GM12878 (cell line): ENCODE measurements around the gene OSCP1. TPM values are rescaled to one million over a fixed set of nuclear protein-coding genes. Genes with fewer than 3 reads are reported as not detected.

Source experiments
- ATAC-seq: fragments of 200-7000 bp; cut with Tn5 transposase; 3 replicates; pipeline ENCODE4 v1.9.1; 2020; ENCODE audit warnings: mild to moderate bottlenecking, moderate library complexity
- BruUV-seq: library from RNA; stranded (reverse); fragments of 400-500 nt; replicated peaks from 2 replicates; lab custom pipeline; 2021; lab: Mats Ljungman, UMichigan
- CTCF ChIA-PET: fragments of 300-600 bp; sonication (Branson Sonifier 250); formaldehyde crosslinking; extraction: SDS; loops from one replicate; lab custom pipeline; 2021; ENCODE audit warnings: inconsistent platforms; lab: Yijun Ruan, JAX
- POLR2A ChIA-PET: fragments of 350-600 bp; formaldehyde crosslinking; extraction: SDS; loops from one replicate; lab custom pipeline; 2021; ENCODE audit warnings: inconsistent platforms; lab: Charles Lee
- RAD21 ChIA-PET: fragments of 300-600 bp; sonication (Branson Sonifier 250); formaldehyde crosslinking; loops from one replicate; lab custom pipeline; 2023; ENCODE audit warnings: antibody characterized with exemption; ENCODE audit not compliant: unreplicated experiment; lab: Charles Lee
- SMC1A ChIA-PET: fragments of 300-600 bp; sonication (Branson Sonifier 250); formaldehyde crosslinking; loops from one replicate; lab custom pipeline; 2023; ENCODE audit not compliant: unreplicated experiment, uncharacterized antibody; lab: Charles Lee
- DNase-seq: peaks from one replicate; pipeline ENCODE4 v3.0.0-alpha.2; 2011; ENCODE audit warnings: low read depth, low spot score
- FAIRE-seq: peaks from 3 replicates; lab custom pipeline; 2011; peaks lifted over from hg19 to GRCh38; lab: Jason Lieb, UNC
- H2AFZ ChIP-seq: 2 replicates; pipeline ENCODE4 v1.6.0; 2011; ENCODE audit warnings: low read depth, low read length, control low read depth; ENCODE audit not compliant: control insufficient read depth
- H3K27ac ChIP-seq: 2 replicates; pipeline ENCODE4 v1.5.1; 2011; ENCODE audit warnings: control low read depth; ENCODE audit not compliant: control insufficient read depth, insufficient read depth
- H3K27me3 ChIP-seq, 2 experiments: replicated peaks in 1 of 2; 2 replicates each; pipeline versions ENCODE4 v1.6.0 to v1.6.1; 2011; ENCODE audit warnings: low read length in 1 of 2; ENCODE audit not compliant: control insufficient read depth in 2 of 2, insufficient read depth in 2 of 2
- H3K36me3 ChIP-seq, 2 experiments: 2 replicates each; pipeline ENCODE4 v1.5.1; 2011; ENCODE audit warnings: low read length in 1 of 2; ENCODE audit not compliant: control insufficient read depth in 2 of 2, insufficient read depth in 2 of 2
- H3K4me1 ChIP-seq: 2 replicates; pipeline ENCODE4 v1.6.1; 2011; ENCODE audit warnings: mild to moderate bottlenecking, low read length, moderate library complexity, mixed read lengths; ENCODE audit not compliant: control insufficient read depth, insufficient read depth
- H3K4me2 ChIP-seq: 2 replicates; pipeline ENCODE4 v1.6.0; 2011; ENCODE audit warnings: control low read depth; ENCODE audit not compliant: control insufficient read depth, insufficient read depth
- H3K4me3 ChIP-seq: fragments of 200-600 bp; sonication (generic); 2 replicates; pipeline ENCODE4 v1.5.1; 2016
- H3K79me2 ChIP-seq: 2 replicates; pipeline ENCODE4 v1.6.0; 2011; ENCODE audit warnings: low read length; ENCODE audit not compliant: control insufficient read depth, insufficient read depth
- H3K9ac ChIP-seq: 2 replicates; pipeline ENCODE4 v1.8.0; 2011; ENCODE audit warnings: low read length, control low read depth, mixed read lengths; ENCODE audit not compliant: control insufficient read depth, insufficient read depth
- H3K9me3 ChIP-seq: replicated peaks from 3 replicates; pipeline ENCODE4 v1.5.1; 2011; ENCODE audit warnings: mild to moderate bottlenecking, low read length; ENCODE audit not compliant: control insufficient read depth, insufficient read depth
- H4K20me1 ChIP-seq: 2 replicates; pipeline ENCODE4 v1.6.0; 2011; ENCODE audit not compliant: control insufficient read depth, insufficient read depth
- ASH2L ChIP-seq: fragments of 300-600, 200-600 bp; sonication (generic); IDR thresholded peaks from 2 replicates; pipeline ENCODE4 v1.6.1; 2017; ENCODE audit warnings: low read depth, mild to moderate bottlenecking, borderline replicate concordance
- BCL11A ChIP-seq: IDR thresholded peaks from 2 replicates; pipeline ENCODE4 v1.6.1; 2011; ENCODE audit warnings: low read depth, low read length
- CBFB ChIP-seq: IDR thresholded peaks from 2 replicates; pipeline ENCODE4 v1.6.1; 2016; ENCODE audit warnings: antibody characterized with exemption, low read depth
- EZH2 ChIP-seq: IDR thresholded peaks from 2 replicates; pipeline ENCODE4 v1.6.1; 2012; ENCODE audit warnings: low read depth, mild to moderate bottlenecking, control low read depth, inconsistent platforms, low read length, borderline replicate concordance; ENCODE audit not compliant: control insufficient read depth
- FOXK2 ChIP-seq: fragments of 450-650 bp; IDR thresholded peaks from 2 replicates; pipeline ENCODE4 v1.6.1; 2017; ENCODE audit warnings: mild to moderate bottlenecking, moderate library complexity
- PAX8 ChIP-seq: fragments of 450-650 bp; IDR thresholded peaks from 2 replicates; pipeline ENCODE4 v1.6.1; 2017; ENCODE audit warnings: mild to moderate bottlenecking, moderate library complexity
- POU2F2 ChIP-seq: IDR thresholded peaks from 3 replicates; pipeline ENCODE4 v1.6.1; 2011; ENCODE audit warnings: low read depth, mild to moderate bottlenecking, low read length, borderline replicate concordance
- RAD51 ChIP-seq: fragments of 450-650 bp; IDR thresholded peaks from 2 replicates; pipeline ENCODE4 v1.6.1; 2016; ENCODE audit warnings: moderate library complexity, mild to moderate bottlenecking, inconsistent platforms
- SUPT20H ChIP-seq: IDR thresholded peaks from 2 replicates; pipeline ENCODE4 v1.6.1; 2011; ENCODE audit warnings: low read depth, mild to moderate bottlenecking, low read length, moderate library complexity, borderline replicate concordance; ENCODE audit not compliant: control insufficient read depth
- ZNF274 ChIP-seq: IDR thresholded peaks from one replicate; pipeline ENCODE4 v1.8.0; 2011; ENCODE audit not compliant: insufficient read length, insufficient read depth
- WGBS: methylation state at CpG from one replicate; pipeline ENCODE4 v1.1.6; 2016; ENCODE audit warnings: low lambda C conversion rate; ENCODE audit not compliant: insufficient replicate concordance, insufficient coverage; ENCODE audit errors: missing lambda C conversion rate; 5-methylcytosine and 5-hydroxymethylcytosine counted together
- in situ Hi-C: fragments of 300-500 bp; cut with MboI; formaldehyde crosslinking; loops from 9 replicates; pipeline ENCODE4 v1.14.3; 2018; ENCODE audit warnings: mixed read lengths
- intact Hi-C: fragments of 100-400 bp; cut with micrococcal nuclease; formaldehyde crosslinking; loops from one replicate; pipeline ENCODE4 v1.14.2; 2022; ENCODE audit not compliant: unreplicated experiment
- polyA plus RNA-seq, 11 experiments: library from polyadenylated mRNA; depleted of rRNA in 4 of 11; unstranded in 6 of 11; stranded (reverse) in 5 of 11; fragments of >200 nt; fragmentation: Nextera tagmentation in 4 of 11; fragmentation: Illumina TruSeq in 1 of 11; extraction: Ambion mirVana in 4 of 11; extraction: Trizol in 1 of 11; gene quantifications; 1 replicate in 1 of 11; 2 replicates in 10 of 11; pipeline versions ENCODE4 v1.2.1 to v1.2.3, GENCODE V29; 2011 to 2016; ENCODE audit warnings: inconsistent platforms in 2 of 11, missing spikeins in 2 of 11, low read depth in 1 of 11
- total RNA-seq, 4 experiments: library from RNA; depleted of rRNA in 3 of 4; stranded (reverse); fragments of >200 nt in 3 of 4; fragmentation: Illumina TruSeq in 1 of 4; extraction: Trizol in 1 of 4; gene quantifications; 2 replicates each; pipeline versions ENCODE4 v1.2.1 to v1.2.3, GENCODE V29; 2013 to 2021
- TF ChIP-seq, protein P1 (sequence below): IDR thresholded peaks from 2 replicates; pipeline ENCODE4 v1.6.1; 2011; ENCODE audit warnings: low read depth, low read length, improper control_type of control experiment, borderline replicate concordance
- TF ChIP-seq, protein P2 (sequence below): fragments of 450-650 bp; IDR thresholded peaks from 2 replicates; pipeline ENCODE4 v1.6.1; 2017; ENCODE audit warnings: mild to moderate bottlenecking, low read depth, inconsistent platforms; ENCODE audit not compliant: poor library complexity, severe bottlenecking

Gene OSCP1
- total and polyA plus RNA-seq, 10 of the 15 experiments (the other 5 are each of a cell fraction or from before 2014, with no cell fraction given): 1.8 to 5.9 (median 3.0) TPM

DNA sequence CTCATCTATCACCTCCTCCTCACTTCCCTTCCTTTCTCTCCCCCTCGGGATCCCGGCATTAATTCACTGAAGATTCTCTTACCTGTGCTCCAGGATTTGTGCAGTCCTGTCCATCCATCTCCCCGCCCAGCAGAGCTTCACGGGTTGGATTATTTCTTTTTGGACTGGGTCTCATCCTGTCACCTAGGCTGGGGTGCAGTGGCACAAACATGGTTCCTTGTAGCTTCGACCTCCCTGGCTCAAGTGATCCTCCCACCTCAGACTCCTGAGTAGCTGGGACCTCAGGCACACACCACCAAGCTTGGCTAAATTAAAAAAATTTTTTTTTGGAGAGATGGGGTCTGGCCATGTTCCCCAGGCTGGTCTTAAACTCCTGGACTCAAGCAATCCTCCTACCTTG is 44.7 kb upstream of the OSCP1 start:
- no peak overlapping the region for H3K4me3 ChIP-seq
- H3K4me1 ChIP-seq: no peaks in the 10 kb centered on the region; the same call in 1 of the 2 replicates
- POLR2A ChIA-PET: no interaction called here
- no peak overlapping the region for H3K4me2 ChIP-seq
- intact Hi-C loops: no loop called here
- in situ Hi-C loops: no loop called here
- H3K27ac ChIP-seq: no peak overlapping the region
- FAIRE-seq (no peak), ATAC-seq (no peak)
- CTCF ChIA-PET: no interaction called here
- 19% methylated on average over 5 of the region's 5 CpGs for WGBS
- RAD21 ChIA-PET: no interaction called here
- no peak overlapping the region for H3K9ac ChIP-seq
- H3K27me3 ChIP-seq: no peaks in the 10 kb centered on the region
- no peaks in the 10 kb centered on the region; the same call in 1 of the 2 replicates for H4K20me1 ChIP-seq
- SMC1A ChIA-PET: no interaction called here
- no peaks in the 10 kb centered on the region for H3K36me3 ChIP-seq
- H3K9me3 ChIP-seq: no peaks in the 10 kb centered on the region
- TF ChIP-seq EZH2 (no peak), PAX8 (no peak), RAD51 (no peak), FOXK2 (no peak), POU2F2 (no peak), ASH2L (no peak), CBFB (no peak)
- TF ChIP-seq, protein P1, sequence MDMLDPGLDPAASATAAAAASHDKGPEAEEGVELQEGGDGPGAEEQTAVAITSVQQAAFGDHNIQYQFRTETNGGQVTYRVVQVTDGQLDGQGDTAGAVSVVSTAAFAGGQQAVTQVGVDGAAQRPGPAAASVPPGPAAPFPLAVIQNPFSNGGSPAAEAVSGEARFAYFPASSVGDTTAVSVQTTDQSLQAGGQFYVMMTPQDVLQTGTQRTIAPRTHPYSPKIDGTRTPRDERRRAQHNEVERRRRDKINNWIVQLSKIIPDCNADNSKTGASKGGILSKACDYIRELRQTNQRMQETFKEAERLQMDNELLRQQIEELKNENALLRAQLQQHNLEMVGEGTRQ: no peak
- TF ChIP-seq, all 136 proteins: peak for 0
- BruUV-seq: no TSS peak
- Histone ChIP-seq H3K79me2 (no peaks in the 10 kb centered on the region), H2AFZ (no peak overlapping the region)
- DNase-seq: no peak

DNA sequence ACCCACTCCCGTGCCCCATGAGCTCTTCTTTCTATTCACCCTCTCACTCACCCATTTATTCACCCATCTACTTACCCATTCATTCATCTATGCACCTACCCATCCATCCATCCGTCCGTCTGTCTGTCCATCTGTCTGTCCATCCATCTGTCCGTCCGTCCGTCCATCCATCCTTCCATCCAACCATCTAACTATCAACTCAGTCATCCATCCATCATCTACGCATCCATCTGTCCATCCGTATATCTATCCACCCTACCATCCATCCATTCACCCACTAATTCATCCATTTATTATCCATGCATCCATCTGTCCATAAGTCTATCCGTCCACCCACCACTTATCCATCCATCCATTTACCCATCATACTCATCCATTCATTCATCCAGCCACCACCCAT is 43.3 kb upstream of the OSCP1 start:
- Histone ChIP-seq H3K27ac (no peak overlapping the region), H2AFZ (no peak overlapping the region), H3K9ac (no peak overlapping the region), H3K4me2 (no peak overlapping the region), H3K4me1 (no peaks in the 10 kb centered on the region; the same call in 1 of the 2 replicates), H3K9me3 (no peaks in the 10 kb centered on the region), H3K4me3 (no peak overlapping the region), H3K27me3 (no peaks in the 10 kb centered on the region), H3K79me2 (no peaks in the 10 kb centered on the region), H4K20me1 (no peaks in the 10 kb centered on the region; the same call in 1 of the 2 replicates), H3K36me3 (no peaks in the 10 kb centered on the region)
- RAD21 ChIA-PET: no interaction called here
- CTCF ChIA-PET: no interaction called here
- DNase-seq (no peak), ATAC-seq (no peak), FAIRE-seq (no peak)
- SMC1A ChIA-PET: no interaction called here
- 45% methylated on average over 9 of the region's 9 CpGs for WGBS
- POLR2A ChIA-PET: no interaction called here
- intact Hi-C loops (no loop called here), in situ Hi-C loops (no loop called here)
- no TSS peak for BruUV-seq
- TF ChIP-seq, protein P2, sequence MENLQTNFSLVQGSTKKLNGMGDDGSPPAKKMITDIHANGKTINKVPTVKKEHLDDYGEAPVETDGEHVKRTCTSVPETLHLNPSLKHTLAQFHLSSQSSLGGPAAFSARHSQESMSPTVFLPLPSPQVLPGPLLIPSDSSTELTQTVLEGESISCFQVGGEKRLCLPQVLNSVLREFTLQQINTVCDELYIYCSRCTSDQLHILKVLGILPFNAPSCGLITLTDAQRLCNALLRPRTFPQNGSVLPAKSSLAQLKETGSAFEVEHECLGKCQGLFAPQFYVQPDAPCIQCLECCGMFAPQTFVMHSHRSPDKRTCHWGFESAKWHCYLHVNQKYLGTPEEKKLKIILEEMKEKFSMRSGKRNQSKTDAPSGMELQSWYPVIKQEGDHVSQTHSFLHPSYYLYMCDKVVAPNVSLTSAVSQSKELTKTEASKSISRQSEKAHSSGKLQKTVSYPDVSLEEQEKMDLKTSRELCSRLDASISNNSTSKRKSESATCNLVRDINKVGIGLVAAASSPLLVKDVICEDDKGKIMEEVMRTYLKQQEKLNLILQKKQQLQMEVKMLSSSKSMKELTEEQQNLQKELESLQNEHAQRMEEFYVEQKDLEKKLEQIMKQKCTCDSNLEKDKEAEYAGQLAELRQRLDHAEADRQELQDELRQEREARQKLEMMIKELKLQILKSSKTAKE: no peak
- TF ChIP-seq ZNF274 (no peak), SUPT20H (no peak), EZH2 (no peak), BCL11A (no peak), PAX8 (no peak)
